Placental epithelial cell (primary cell): ENCODE results near the gene TGIF2. TPM values are rescaled to one million over a fixed set of nuclear protein-coding genes. Genes with fewer than 3 reads are reported as not detected.

Source experiments
- small RNA-seq: library from RNA; depleted of rRNA; stranded (forward); fragments of <200 nt; gene quantifications from one replicate; pipeline ENCODE3, GENCODE V24; 2012
- total RNA-seq: library from RNA; depleted of rRNA; stranded (reverse); fragments of >200 nt; gene quantifications from 2 replicates; pipeline ENCODE4 v1.2.3, GENCODE V29; 2012

TGIF2 gene
- total RNA-seq: 8.7 and 12.6 TPM in 2 replicates

DNA sequence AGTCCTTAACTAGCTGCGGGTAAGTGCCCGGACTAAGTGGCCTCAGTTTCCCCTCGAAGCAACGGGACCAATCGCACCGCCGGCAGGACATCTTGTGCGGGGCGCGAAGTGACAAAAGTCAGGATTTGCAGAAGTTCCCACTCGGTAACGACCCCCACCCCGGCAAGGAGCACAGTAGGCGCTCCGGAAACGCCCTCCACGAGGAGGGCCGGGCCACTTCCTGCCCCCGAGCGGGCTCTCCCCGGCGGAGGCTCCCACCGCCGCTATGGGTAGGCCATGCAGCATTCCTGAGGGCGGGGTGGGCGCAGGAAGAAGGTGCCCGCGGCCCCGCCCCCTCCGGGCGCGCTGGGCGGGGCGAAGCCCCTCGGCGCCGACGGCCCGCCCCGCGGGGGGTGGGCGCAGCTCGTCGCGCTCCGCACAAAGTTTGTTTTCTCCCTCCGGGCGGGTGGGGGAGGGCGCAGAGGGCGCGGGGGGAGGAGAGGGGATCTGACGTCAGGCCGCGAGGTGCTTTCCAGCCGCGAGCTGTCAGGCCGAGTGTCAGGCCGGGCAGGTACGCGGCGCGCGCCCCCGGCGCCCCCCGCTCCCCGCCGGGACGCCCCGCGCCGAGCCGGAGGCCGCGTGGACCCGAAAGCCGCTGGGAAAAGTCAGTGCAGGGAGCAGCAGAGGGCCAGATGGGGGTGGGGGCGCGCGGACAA is at the start of gene TGIF2:
Gene TGIF2, plus strand, starts transcription at position 495 of the 695 bp plus-strand sequence. CDS start 5,178 bp downstream, outside the sequence.

DNA sequence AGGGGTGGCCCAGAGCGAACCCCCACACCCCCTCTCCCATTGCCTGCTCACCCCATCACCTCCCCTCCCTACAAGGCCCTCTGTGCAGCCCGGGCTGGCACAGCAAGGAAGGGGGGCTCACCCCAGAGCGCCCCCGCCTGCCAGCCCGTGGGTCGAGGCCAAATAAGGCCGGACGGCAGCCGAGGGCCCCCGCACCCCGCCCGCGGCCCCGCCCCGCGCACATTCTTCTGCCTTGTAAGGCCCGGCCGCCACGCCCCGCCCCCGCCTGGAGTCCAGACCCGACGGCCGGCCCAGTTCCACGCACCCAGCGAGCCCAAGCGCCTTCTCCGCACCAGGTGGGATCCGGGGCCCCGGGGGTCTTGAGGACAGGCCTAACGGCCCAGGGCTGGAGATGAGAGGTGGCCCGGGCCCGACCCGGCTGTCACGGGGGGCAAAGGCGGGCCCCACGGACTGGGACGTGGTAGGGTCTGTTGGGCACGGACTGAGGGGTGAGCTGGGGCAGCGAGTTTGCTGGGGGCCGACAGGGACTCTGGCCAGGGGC is 32.1 kb upstream of the TGIF2 start, which contains the start of gene MYL9:
Gene MYL9, plus strand, starts transcription at position 293 of the 541 bp plus-strand sequence. CDS start 3,366 bp downstream, outside the sequence.

DNA sequence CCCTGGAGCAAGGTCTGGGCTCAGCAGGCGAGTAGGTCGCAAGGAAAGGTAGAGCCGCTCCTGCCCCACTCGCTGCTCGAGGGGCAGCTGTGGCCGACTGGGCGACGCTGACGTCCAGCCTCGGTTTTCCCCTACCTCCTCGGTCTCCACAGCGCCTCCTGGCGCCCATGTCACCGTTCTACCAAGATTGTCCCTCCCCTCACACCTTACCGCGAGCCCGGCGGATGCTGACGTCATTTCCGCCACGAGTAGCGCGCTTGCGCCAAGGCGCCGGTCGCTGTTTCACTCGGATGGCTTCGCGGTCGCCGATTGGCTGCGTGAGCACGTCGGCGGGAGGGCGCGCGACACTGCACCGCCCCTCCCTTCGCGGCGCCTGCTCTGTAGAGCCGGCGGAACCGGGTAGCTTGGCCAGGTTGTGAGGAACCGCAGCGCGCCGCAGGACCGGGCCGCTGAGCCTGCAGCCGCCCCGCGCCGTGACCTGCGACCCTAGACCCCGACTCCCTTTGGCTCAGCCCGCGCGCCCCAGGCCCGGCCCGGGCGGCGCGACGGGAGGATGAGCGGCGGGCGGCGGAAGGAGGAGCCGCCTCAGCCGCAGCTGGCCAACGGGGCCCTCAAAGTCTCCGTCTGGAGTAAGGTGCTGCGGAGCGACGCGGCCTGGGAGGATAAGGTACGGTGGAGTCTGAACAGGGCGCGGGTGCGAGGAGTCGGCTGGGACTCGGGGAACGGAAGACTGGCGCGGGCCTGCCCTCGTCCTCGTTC is 32.2 kb downstream of the TGIF2 start, which contains the start of gene RAB5IF:
Gene RAB5IF, plus strand, starts transcription at position 381 of the 759 bp plus-strand sequence. Its CDS starts 173 bp downstream, at position 554.

Small RNA genes within 50 kb of the gene (small RNA-seq; reads per million reads assigned to genes)
- gene RF00017: not detected

Other genes starting within 250 kb of the TGIF2 start
- 2.7 and 13.9 TPM in 2 replicates for gene MYL9, start 32.1 kb upstream of the TGIF2 start, total RNA-seq
- 29.8 and 71.0 TPM in 2 replicates for gene RAB5IF, start 32.2 kb downstream of the TGIF2 start, total RNA-seq
- not detected in 2 replicates for gene SLA2, start 72.6 kb downstream of the TGIF2 start, total RNA-seq
- 27.5 and 47.1 TPM in 2 replicates for gene NDRG3, start 172.5 kb downstream of the TGIF2 start, total RNA-seq
- gene DSN1, start 200.2 kb downstream of the TGIF2 start, total RNA-seq: 11.0 and 11.7 TPM in 2 replicates